GM10266 (cell line): ENCODE data around the gene NEB.

Experiments used
- DNase-seq: peaks from one replicate; pipeline ENCODE4 v3.0.0; 2012; ENCODE audit errors: extremely low spot score
- CTCF ChIP-seq: IDR thresholded peaks from 2 replicates; pipeline ENCODE4 v1.5.1; 2012; ENCODE audit warnings: mild to moderate bottlenecking, low read depth; ENCODE audit not compliant: control insufficient read depth, insufficient read depth; ENCODE audit errors: missing control alignments

Gene NEB

DNA sequence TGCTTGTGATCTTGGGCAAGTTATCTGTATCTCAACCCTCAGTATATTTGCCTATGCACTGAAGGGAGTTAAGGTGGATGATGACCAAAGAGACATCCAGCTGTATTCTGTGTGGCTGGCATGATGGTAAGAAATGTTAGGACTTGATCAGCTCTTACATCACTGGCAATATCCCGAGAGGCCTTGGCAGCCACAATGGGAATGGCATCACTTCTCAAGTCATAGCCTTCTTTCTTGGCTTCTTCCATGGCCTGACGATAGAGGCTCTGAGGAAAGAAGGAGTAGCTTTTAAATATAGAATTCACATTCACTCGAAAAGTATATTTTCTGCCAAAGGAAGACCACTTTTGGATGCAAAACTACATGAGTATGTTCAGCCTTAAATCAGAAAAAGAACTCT, 113.5 kb downstream of the NEB start:
- no peak for DNase-seq

GRCh38 chr2:151619337-151619989, 114.8 kb downstream of the NEB start:
- DNase-seq: no peak

More for the DNA sequence above, 113.5 kb downstream of the NEB start:
- no peak for TF ChIP-seq CTCF

GRCh38 chr2:151616760-151617339, 117.4 kb downstream of the NEB start:
- TF ChIP-seq CTCF: no peak
- DNase-seq: no peak

More at GRCh38 chr2:151619337-151619989, 114.8 kb downstream of the NEB start:
- no peak for TF ChIP-seq CTCF

GRCh38 chr2:151614606-151615306, 119.5 kb downstream of the NEB start:
- no peak for TF ChIP-seq CTCF
- DNase-seq: no peak

DNA sequence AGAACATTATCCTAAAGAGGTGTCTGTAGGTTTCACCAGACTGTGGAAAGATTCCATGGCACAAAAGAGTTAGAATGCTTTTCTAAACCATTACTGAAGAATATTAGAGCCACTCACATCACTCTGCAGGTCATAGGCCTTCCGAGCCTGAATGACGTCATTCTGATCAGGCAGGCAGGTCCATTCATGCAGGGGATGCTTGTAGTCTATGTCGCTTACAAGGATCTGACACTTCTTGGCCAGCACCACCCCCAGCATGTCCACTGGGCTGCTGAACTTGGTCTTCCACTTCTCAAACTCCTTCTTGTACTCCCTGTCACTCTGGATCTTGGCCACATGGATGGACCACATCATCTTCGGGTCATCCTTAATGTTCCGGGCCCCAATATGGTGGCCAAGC, 120.1 kb downstream of the NEB start:
- TF ChIP-seq CTCF: no peak
- no peak for DNase-seq

- no peak for TF ChIP-seq CTCF
- DNase-seq: no peak
Observed at GRCh38 chr2:151611351-151611750, 122.9 kb downstream of the NEB start.

- no peak for TF ChIP-seq CTCF
- DNase-seq: no peak
Observed at GRCh38 chr2:151610310-151610709, 124.0 kb downstream of the NEB start.
